ENCODE measurements around the gene NOTCH1. TPM values are rescaled to one million over a fixed set of nuclear protein-coding genes. Genes with fewer than 3 reads are reported as not detected.

Gene NOTCH1
- total and polyA plus RNA-seq, 2 donors (not counting 1 experiment from before 2014, with no cell fraction given), result 3.3 to 10.9 TPM

DNA sequence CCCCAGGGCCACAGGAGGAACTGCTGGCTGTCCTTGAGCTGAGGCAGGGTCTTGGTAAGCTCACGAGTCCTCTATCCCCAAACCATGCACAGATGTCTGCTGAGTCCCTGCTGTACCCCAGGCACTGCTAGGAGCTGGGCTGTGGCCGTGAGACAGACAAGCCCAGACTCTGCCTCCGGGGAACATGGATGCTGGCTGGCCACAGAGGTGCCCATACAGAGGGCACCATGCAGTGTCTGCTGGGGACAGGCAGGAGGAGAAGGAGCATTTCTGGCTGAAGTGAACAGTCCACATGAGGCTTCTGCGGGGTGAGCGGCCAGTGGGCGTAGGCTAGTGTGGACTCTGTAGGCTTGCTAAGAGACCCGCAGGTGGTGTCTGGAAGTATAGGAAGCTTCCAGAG is 58.2 kb downstream of the NOTCH1 start:
- Histone ChIP-seq H3K27me3 (ENCODE audit: control insufficient read depth, insufficient read depth, low read length) (no peaks in the 10 kb centered on the region), H2AFZ (ENCODE audit: low read length) (no peak overlapping the region), H3K9ac (ENCODE audit: insufficient read depth, low read length) (no peak overlapping the region), H3K79me2 (ENCODE audit: control insufficient read depth, insufficient read depth, low read length) (no peaks in the 10 kb centered on the region), H3K4me2 (ENCODE audit: extremely low read depth, insufficient read depth, low read length) (no peak overlapping the region), H3K36me3 (ENCODE audit: control insufficient read depth, insufficient read depth, low read length) (no peaks in the 10 kb centered on the region), H3K4me1 (ENCODE audit: control insufficient read depth, extremely low read depth, insufficient read depth, low read length) (peaks cover 2% of the 10 kb centered on the region), H4K20me1 (ENCODE audit: control insufficient read depth, extremely low read depth, insufficient read depth, low read length) (no peaks in the 10 kb centered on the region), H3K9me3 (ENCODE audit: control insufficient read depth, insufficient read depth, low read depth, low read length) (no peaks in the 10 kb centered on the region), H3K27ac (ENCODE audit: insufficient read depth, low read length) (no peak overlapping the region), H3K4me3 (replicated peaks in 1 of 4; ENCODE audit: control extremely low read depth in 1 of 4, insufficient read depth in 1 of 4, low read depth in 3 of 4, low read length in 4 of 4) (no peak overlapping the region)
- DNase-seq (ENCODE audit: low read depth in 2 of 2), result no peak
- no peak for TF ChIP-seq EZH2 (IDR thresholded peaks at IDR 0.05; ENCODE audit: low read length, missing control alignments)
- TF ChIP-seq, protein P1, sequence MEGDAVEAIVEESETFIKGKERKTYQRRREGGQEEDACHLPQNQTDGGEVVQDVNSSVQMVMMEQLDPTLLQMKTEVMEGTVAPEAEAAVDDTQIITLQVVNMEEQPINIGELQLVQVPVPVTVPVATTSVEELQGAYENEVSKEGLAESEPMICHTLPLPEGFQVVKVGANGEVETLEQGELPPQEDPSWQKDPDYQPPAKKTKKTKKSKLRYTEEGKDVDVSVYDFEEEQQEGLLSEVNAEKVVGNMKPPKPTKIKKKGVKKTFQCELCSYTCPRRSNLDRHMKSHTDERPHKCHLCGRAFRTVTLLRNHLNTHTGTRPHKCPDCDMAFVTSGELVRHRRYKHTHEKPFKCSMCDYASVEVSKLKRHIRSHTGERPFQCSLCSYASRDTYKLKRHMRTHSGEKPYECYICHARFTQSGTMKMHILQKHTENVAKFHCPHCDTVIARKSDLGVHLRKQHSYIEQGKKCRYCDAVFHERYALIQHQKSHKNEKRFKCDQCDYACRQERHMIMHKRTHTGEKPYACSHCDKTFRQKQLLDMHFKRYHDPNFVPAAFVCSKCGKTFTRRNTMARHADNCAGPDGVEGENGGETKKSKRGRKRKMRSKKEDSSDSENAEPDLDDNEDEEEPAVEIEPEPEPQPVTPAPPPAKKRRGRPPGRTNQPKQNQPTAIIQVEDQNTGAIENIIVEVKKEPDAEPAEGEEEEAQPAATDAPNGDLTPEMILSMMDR (conservative IDR thresholded peaks at IDR 0.05 in 1 of 2, IDR thresholded peaks at IDR 0.05 in 1 of 2; ENCODE audit: low read depth in 1 of 2, low read length in 2 of 2), result no peak

DNA sequence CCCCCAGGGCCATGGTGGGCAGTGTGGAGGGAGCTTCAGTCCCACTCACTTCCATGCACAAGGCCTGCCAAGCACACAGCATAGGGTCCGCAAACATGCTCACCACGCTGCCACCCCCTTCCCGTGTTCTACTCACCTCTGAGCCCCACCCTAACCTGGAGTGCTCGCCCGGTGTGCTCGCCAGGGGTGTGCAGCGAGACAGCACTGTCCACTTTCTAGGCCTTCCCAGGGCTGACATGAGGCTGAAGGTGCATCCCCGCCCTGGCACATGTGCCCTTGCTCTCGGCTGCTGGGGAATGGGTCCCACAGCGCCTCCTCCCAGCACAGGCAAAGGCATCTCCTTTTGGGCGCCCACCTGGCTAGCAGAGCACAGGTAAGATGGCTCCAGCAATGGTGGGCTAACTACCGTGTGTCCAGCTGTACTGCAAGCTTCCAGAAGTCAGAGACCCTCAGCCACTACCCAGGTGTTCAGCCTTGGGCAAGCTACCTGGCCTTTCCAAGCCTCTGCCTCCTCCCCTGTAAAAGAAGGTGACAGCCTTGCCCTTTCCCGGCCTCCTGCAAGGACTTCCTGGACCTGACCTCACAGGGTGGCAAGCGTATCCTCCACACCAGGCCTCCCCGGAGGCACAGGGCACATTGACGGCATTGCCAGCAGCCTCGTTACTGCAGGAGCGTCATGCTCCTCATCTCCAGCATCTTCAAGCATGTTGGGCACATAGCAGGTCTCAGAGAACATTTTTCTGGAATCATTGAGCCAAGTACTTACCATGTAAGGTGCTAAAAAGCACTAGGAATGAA is 58.8 kb downstream of the NOTCH1 start:
- Histone ChIP-seq H3K27me3 (ENCODE audit: control insufficient read depth, insufficient read depth, low read length) (no peaks in the 10 kb centered on the region), H3K9ac (ENCODE audit: insufficient read depth, low read length) (no peak overlapping the region), H3K79me2 (ENCODE audit: control insufficient read depth, insufficient read depth, low read length) (peaks cover 6% of the 10 kb centered on the region), H3K9me3 (ENCODE audit: control insufficient read depth, insufficient read depth, low read depth, low read length) (no peaks in the 10 kb centered on the region), H4K20me1 (ENCODE audit: control insufficient read depth, extremely low read depth, insufficient read depth, low read length) (no peaks in the 10 kb centered on the region), H3K4me2 (ENCODE audit: extremely low read depth, insufficient read depth, low read length) (no peak overlapping the region), H2AFZ (ENCODE audit: low read length) (no peak overlapping the region), H3K27ac (ENCODE audit: insufficient read depth, low read length) (no peak overlapping the region), H3K4me3 (replicated peaks in 1 of 4; ENCODE audit: control extremely low read depth in 1 of 4, insufficient read depth in 1 of 4, low read depth in 3 of 4, low read length in 4 of 4) (no peak overlapping the region), H3K36me3 (ENCODE audit: control insufficient read depth, insufficient read depth, low read length) (no peaks in the 10 kb centered on the region), H3K4me1 (ENCODE audit: control insufficient read depth, extremely low read depth, insufficient read depth, low read length) (peaks cover 2% of the 10 kb centered on the region)
- TF ChIP-seq, protein P1 (conservative IDR thresholded peaks at IDR 0.05 in 1 of 2, IDR thresholded peaks at IDR 0.05 in 1 of 2; ENCODE audit: low read depth in 1 of 2, low read length in 2 of 2), result no peak
- no peak for TF ChIP-seq EZH2 (IDR thresholded peaks at IDR 0.05; ENCODE audit: low read length, missing control alignments)
- DNase-seq (ENCODE audit: low read depth in 2 of 2), result no peak

DNA sequence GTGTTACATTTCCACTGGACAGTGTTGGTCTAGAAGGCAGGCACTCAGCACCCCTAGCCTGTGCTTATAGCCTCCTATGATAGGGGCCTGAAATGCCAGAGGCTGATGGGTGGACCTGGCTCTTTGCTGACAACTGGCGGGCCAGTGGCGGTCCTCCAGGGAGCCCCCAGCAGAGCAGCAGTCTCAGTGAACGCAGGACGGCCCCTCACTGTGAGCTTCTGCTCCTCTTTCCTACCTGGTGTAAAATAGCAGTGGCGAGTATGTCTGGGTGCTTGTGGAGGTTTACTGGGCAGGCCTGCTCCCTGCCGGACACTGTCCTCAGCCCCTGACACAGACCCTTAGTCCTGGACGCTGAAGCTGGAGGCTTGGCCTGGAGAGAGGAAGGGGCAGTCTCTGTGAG is 59.7 kb downstream of the NOTCH1 start:
- no peak overlapping the region for H3K9ac ChIP-seq (ENCODE audit: insufficient read depth, low read length)
- H2AFZ ChIP-seq (ENCODE audit: low read length), result no peak overlapping the region
- H3K36me3 ChIP-seq (ENCODE audit: control insufficient read depth, insufficient read depth, low read length), result no peaks in the 10 kb centered on the region
- TF ChIP-seq EZH2 (IDR thresholded peaks at IDR 0.05; ENCODE audit: low read length, missing control alignments), result no peak
- TF ChIP-seq, protein P1 (conservative IDR thresholded peaks at IDR 0.05 in 1 of 2, IDR thresholded peaks at IDR 0.05 in 1 of 2; ENCODE audit: low read depth in 1 of 2, low read length in 2 of 2), result no peak
- H3K4me3 ChIP-seq (replicated peaks in 1 of 4; ENCODE audit: control extremely low read depth in 1 of 4, insufficient read depth in 1 of 4, low read depth in 3 of 4, low read length in 4 of 4), result no peak overlapping the region
- H4K20me1 ChIP-seq (ENCODE audit: control insufficient read depth, extremely low read depth, insufficient read depth, low read length), result no peaks in the 10 kb centered on the region
- H3K27ac ChIP-seq (ENCODE audit: insufficient read depth, low read length), result no peak overlapping the region
- H3K27me3 ChIP-seq (ENCODE audit: control insufficient read depth, insufficient read depth, low read length), result no peaks in the 10 kb centered on the region
- H3K79me2 ChIP-seq (ENCODE audit: control insufficient read depth, insufficient read depth, low read length), result peaks cover 15% of the 10 kb centered on the region
- no peak overlapping the region for H3K4me2 ChIP-seq (ENCODE audit: extremely low read depth, insufficient read depth, low read length)
- H3K4me1 ChIP-seq (ENCODE audit: control insufficient read depth, extremely low read depth, insufficient read depth, low read length), result peaks cover 2% of the 10 kb centered on the region
- no peaks in the 10 kb centered on the region for H3K9me3 ChIP-seq (ENCODE audit: control insufficient read depth, insufficient read depth, low read depth, low read length)
- DNase-seq (ENCODE audit: low read depth in 2 of 2), result no peak
